ENCODE results near the gene GLDN.

GRCh38 chr15:51367322-51367976 is 26.0 kb downstream of the GLDN start:
- TF ChIP-seq CTCF (IDR thresholded peaks at IDR 0.05), result no peak
- no peak for TF ChIP-seq POLR2A (IDR thresholded peaks at IDR 0.05)
- TF ChIP-seq POLR2AphosphoS5 (IDR thresholded peaks at IDR 0.05), result no peak

All from sigmoid colon (tissue), 4 donors.